ENCODE measurements around the gene METTL25B.

DNA sequence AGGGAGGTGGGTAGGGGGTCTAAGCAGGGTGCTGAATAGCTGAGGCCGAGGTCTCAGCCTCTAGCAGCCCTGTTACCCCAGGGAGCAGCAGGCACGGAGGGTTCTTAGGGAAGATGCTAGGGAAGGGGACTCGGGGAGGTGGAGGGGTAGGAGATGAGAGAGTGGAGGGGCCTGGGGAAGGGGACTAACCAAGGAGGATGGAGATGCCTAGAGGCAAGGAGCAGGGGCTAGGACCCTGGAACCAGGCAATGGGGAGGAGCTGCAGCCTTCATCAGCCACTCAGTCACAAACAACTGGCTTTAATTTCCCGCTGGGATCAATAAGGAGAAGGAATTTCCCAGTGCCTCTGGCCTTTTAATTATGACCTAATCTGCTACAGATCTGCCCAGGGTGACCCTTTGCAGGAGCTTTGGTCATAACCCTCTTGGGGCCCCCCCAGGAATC is 20.0 kb upstream of the METTL25B start:
- TF ChIP-seq, protein P1, sequence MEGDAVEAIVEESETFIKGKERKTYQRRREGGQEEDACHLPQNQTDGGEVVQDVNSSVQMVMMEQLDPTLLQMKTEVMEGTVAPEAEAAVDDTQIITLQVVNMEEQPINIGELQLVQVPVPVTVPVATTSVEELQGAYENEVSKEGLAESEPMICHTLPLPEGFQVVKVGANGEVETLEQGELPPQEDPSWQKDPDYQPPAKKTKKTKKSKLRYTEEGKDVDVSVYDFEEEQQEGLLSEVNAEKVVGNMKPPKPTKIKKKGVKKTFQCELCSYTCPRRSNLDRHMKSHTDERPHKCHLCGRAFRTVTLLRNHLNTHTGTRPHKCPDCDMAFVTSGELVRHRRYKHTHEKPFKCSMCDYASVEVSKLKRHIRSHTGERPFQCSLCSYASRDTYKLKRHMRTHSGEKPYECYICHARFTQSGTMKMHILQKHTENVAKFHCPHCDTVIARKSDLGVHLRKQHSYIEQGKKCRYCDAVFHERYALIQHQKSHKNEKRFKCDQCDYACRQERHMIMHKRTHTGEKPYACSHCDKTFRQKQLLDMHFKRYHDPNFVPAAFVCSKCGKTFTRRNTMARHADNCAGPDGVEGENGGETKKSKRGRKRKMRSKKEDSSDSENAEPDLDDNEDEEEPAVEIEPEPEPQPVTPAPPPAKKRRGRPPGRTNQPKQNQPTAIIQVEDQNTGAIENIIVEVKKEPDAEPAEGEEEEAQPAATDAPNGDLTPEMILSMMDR (IDR thresholded peaks at IDR 0.05), result no peak
- no peak for TF ChIP-seq POLR2A (IDR thresholded peaks at IDR 0.05)
